Neural progenitor cell (in vitro differentiated cells): ENCODE data around the gene SEMA3C. TPM values are rescaled to one million over a fixed set of nuclear protein-coding genes. Genes with fewer than 3 reads are reported as not detected.

Experiments
- DNase-seq: peaks from one replicate; pipeline ENCODE4 v3.0.0-alpha.2; 2016; ENCODE audit warnings: low spot score
- H2AFZ ChIP-seq: fragments of 200-600 bp; sonication (generic); replicated peaks from 2 replicates; pipeline ENCODE4 v1.6.1; 2016; ENCODE audit warnings: antibody characterized with exemption
- H3F3A ChIP-seq: fragments of 200-600 bp; sonication (generic); 2 replicates; pipeline ENCODE4 v1.6.1; 2016; ENCODE audit warnings: antibody characterized with exemption, low read depth
- H3K27ac ChIP-seq: fragments of 200-600 bp; sonication (generic); 2 replicates; pipeline ENCODE4 v1.5.1; 2016; ENCODE audit warnings: mild to moderate bottlenecking
- H3K27me3 ChIP-seq: fragments of 200-600 bp; sonication (generic); 2 replicates; pipeline ENCODE4 v1.6.1; 2016; ENCODE audit warnings: mild to moderate bottlenecking, moderate library complexity
- H3K36me3 ChIP-seq: fragments of 200-600 bp; sonication (generic); 2 replicates; pipeline ENCODE4 v1.5.1; 2016
- H3K4me1 ChIP-seq: fragments of 200-600 bp; sonication (generic); 2 replicates; pipeline ENCODE4 v1.6.1; 2016; ENCODE audit warnings: mixed run types
- H3K4me2 ChIP-seq: fragments of 200-600 bp; sonication (generic); 2 replicates; pipeline ENCODE4 v1.6.1; 2016
- H3K4me3 ChIP-seq: fragments of 200-600 bp; sonication (generic); 2 replicates; pipeline ENCODE4 v1.5.1; 2016
- H3K79me2 ChIP-seq: fragments of 200-600 bp; sonication (generic); 2 replicates; pipeline ENCODE4 v1.6.1; 2016; ENCODE audit warnings: low read depth
- H3K9ac ChIP-seq: fragments of 200-600 bp; sonication (generic); 2 replicates; pipeline ENCODE4 v1.6.1; 2016
- H3K9me3 ChIP-seq: fragments of 200-600 bp; sonication (generic); 2 replicates; pipeline ENCODE4 v1.5.1; 2016; ENCODE audit warnings: low read depth
- H4K20me1 ChIP-seq: fragments of 200-600 bp; sonication (generic); 2 replicates; pipeline ENCODE4 v1.6.1; 2016; ENCODE audit warnings: low read depth
- H3K27ac Mint-ChIP-seq: 3 replicates; pipeline ENCODE4 v1.8.0; 2021; ENCODE audit warnings: mixed read lengths
- H3K27me3 Mint-ChIP-seq: 2 replicates; pipeline ENCODE4 v1.8.0; 2022; ENCODE audit warnings: low read depth, mild to moderate bottlenecking, inconsistent platforms, moderate library complexity, mixed read lengths; ENCODE audit not compliant: insufficient read depth
- H3K36me3 Mint-ChIP-seq: 3 replicates; pipeline ENCODE4 v1.8.0; 2021; ENCODE audit warnings: mixed read lengths
- H3K4me1 Mint-ChIP-seq: 3 replicates; pipeline ENCODE4 v1.8.0; 2021; ENCODE audit warnings: mixed read lengths
- H3K4me3 Mint-ChIP-seq: 3 replicates; pipeline ENCODE4 v1.8.0; 2021; ENCODE audit warnings: mild to moderate bottlenecking, moderate library complexity, mixed read lengths
- H3K9me3 Mint-ChIP-seq: 3 replicates; pipeline ENCODE4 v1.8.0; 2020; ENCODE audit warnings: mixed read lengths
- EZH2 ChIP-seq: fragments of 200-600 bp; sonication (generic); IDR thresholded peaks from 2 replicates; pipeline ENCODE4 v1.6.1; 2017; ENCODE audit warnings: antibody characterized with exemption, mild to moderate bottlenecking, moderate library complexity
- EZH2phosphoT487 ChIP-seq: fragments of 200-600 bp; sonication (generic); IDR thresholded peaks from 2 replicates; pipeline ENCODE4 v1.6.1; 2017; ENCODE audit warnings: antibody characterized with exemption
- total RNA-seq: library from RNA; depleted of rRNA; stranded (reverse); fragments of >200 nt; gene quantifications from 2 replicates; pipeline ENCODE4 v1.2.3, GENCODE V29; 2015; ENCODE audit warnings: low replicate concordance
- TF ChIP-seq, protein P1 (sequence below): fragments of 200-600 bp; sonication (generic); IDR thresholded peaks from 2 replicates; pipeline ENCODE4 v1.5.1; 2017; ENCODE audit warnings: antibody characterized with exemption, mild to moderate bottlenecking

SEMA3C gene
- total RNA-seq, 1 donor from 2014 or later = 0.54 TPM

GRCh38 chr7:80881351-80881900 lies 37.4 kb downstream of the SEMA3C start:
- H3K27ac Mint-ChIP-seq = no peak overlapping the region
- H4K20me1 ChIP-seq = no peaks in the 10 kb centered on the region

GRCh38 chr7:80879849-80880248 lies 39.0 kb downstream of the SEMA3C start:
- Histone ChIP-seq H3K27ac (no peak overlapping the region), H3K4me3 (no peak overlapping the region), H3K4me2 (no peak overlapping the region), H3K36me3 (no peaks in the 10 kb centered on the region), H3K79me2 (no peaks in the 10 kb centered on the region), H3K9ac (no peak overlapping the region), H4K20me1 (no peaks in the 10 kb centered on the region), H2AFZ (peak overlapping the region; percentile 27), H3K27me3 (no peaks in the 10 kb centered on the region), H3K9me3 (no peaks in the 10 kb centered on the region), H3F3A (no peaks in the 10 kb centered on the region), H3K4me1 (no peaks in the 10 kb centered on the region)
- H3K27me3 Mint-ChIP-seq = peaks cover 2% of the 10 kb centered on the region
- no peak overlapping the region for H3K4me3 Mint-ChIP-seq
- H3K9me3 Mint-ChIP-seq = no peaks in the 10 kb centered on the region
- peaks cover 47% of the 10 kb centered on the region for H3K4me1 Mint-ChIP-seq
- no peak for DNase-seq
- TF ChIP-seq EZH2phosphoT487 (no peak), EZH2 (no peak)
- TF ChIP-seq, protein P1, sequence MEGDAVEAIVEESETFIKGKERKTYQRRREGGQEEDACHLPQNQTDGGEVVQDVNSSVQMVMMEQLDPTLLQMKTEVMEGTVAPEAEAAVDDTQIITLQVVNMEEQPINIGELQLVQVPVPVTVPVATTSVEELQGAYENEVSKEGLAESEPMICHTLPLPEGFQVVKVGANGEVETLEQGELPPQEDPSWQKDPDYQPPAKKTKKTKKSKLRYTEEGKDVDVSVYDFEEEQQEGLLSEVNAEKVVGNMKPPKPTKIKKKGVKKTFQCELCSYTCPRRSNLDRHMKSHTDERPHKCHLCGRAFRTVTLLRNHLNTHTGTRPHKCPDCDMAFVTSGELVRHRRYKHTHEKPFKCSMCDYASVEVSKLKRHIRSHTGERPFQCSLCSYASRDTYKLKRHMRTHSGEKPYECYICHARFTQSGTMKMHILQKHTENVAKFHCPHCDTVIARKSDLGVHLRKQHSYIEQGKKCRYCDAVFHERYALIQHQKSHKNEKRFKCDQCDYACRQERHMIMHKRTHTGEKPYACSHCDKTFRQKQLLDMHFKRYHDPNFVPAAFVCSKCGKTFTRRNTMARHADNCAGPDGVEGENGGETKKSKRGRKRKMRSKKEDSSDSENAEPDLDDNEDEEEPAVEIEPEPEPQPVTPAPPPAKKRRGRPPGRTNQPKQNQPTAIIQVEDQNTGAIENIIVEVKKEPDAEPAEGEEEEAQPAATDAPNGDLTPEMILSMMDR = no peak
- no peak overlapping the region for H3K27ac Mint-ChIP-seq
- peaks cover 3% of the 10 kb centered on the region for H3K36me3 Mint-ChIP-seq

More at GRCh38 chr7:80881351-80881900, 37.4 kb downstream of the SEMA3C start:
- Histone ChIP-seq H3K4me2 (no peak overlapping the region), H3K79me2 (no peaks in the 10 kb centered on the region), H3K27ac (no peak overlapping the region), H3K4me3 (no peak overlapping the region), H3K36me3 (no peaks in the 10 kb centered on the region), H3K27me3 (no peaks in the 10 kb centered on the region), H3F3A (no peaks in the 10 kb centered on the region), H3K9ac (no peak overlapping the region), H2AFZ (no peak overlapping the region), H3K4me1 (no peaks in the 10 kb centered on the region), H3K9me3 (no peaks in the 10 kb centered on the region)
- H3K9me3 Mint-ChIP-seq = no peaks in the 10 kb centered on the region
- H3K4me1 Mint-ChIP-seq = peaks cover 50% of the 10 kb centered on the region
- no peak for DNase-seq
- no peaks in the 10 kb centered on the region for H3K27me3 Mint-ChIP-seq
- H3K36me3 Mint-ChIP-seq = no peaks in the 10 kb centered on the region
- no peak for TF ChIP-seq EZH2phosphoT487
- no peak for TF ChIP-seq EZH2
- no peak overlapping the region for H3K4me3 Mint-ChIP-seq

DNA sequence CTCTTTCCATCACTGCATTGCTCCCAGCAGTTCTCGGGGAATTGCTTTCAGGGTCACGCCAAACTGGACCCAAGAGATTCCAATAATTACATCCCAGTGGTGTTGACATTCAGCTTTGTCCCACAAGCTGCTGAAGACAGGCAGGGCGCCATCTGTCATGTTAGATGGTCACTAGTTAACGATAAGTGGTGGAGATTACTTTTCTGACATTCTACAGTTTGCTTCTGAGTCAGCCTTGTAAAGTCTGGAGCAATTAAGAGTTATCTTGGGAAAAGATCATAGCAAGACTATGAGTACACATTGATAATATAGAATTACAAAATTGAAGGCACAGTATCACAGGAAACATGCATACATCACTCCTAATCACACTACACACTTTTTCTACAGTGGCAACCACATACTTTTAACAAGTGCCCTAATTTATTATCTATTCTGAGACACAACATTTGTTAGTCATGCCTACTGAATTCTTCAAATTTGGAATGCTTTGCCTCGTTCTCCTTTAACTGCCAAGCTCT lies 41.9 kb downstream of the SEMA3C start:
- Histone ChIP-seq H4K20me1 (no peaks in the 10 kb centered on the region), H3K9me3 (no peaks in the 10 kb centered on the region), H3K4me1 (no peaks in the 10 kb centered on the region), H3K27ac (no peak overlapping the region), H3K79me2 (no peaks in the 10 kb centered on the region), H3K36me3 (no peaks in the 10 kb centered on the region), H3F3A (no peaks in the 10 kb centered on the region), H3K27me3 (no peaks in the 10 kb centered on the region), H3K4me3 (no peak overlapping the region), H3K4me2 (no peak overlapping the region), H3K9ac (no peak overlapping the region), H2AFZ (no peak overlapping the region)
- no peak overlapping the region for H3K4me3 Mint-ChIP-seq
- H3K27ac Mint-ChIP-seq = no peak overlapping the region
- peaks cover 2% of the 10 kb centered on the region for H3K27me3 Mint-ChIP-seq
- H3K4me1 Mint-ChIP-seq = peaks cover 21% of the 10 kb centered on the region
- no peaks in the 10 kb centered on the region for H3K9me3 Mint-ChIP-seq
- no peak for DNase-seq
- peaks cover 3% of the 10 kb centered on the region for H3K36me3 Mint-ChIP-seq
- TF ChIP-seq EZH2 (no peak), EZH2phosphoT487 (no peak)
- TF ChIP-seq, protein P1 = no peak

- no peak for TF ChIP-seq EZH2
- TF ChIP-seq, protein P1 = no peak
- no peak for TF ChIP-seq EZH2phosphoT487
- Mint-ChIP-seq H3K36me3 (peaks cover 3% of the 10 kb centered on the region), H3K27me3 (peaks cover 2% of the 10 kb centered on the region), H3K9me3 (no peaks in the 10 kb centered on the region), H3K4me3 (no peak overlapping the region), H3K27ac (peak overlapping the region; percentile 13), H3K4me1 (peaks cover 21% of the 10 kb centered on the region)
- no peak overlapping the region for H2AFZ ChIP-seq
- no peak overlapping the region for H3K4me2 ChIP-seq
- no peak overlapping the region for H3K27ac ChIP-seq
- no peaks in the 10 kb centered on the region for H3F3A ChIP-seq
- H4K20me1 ChIP-seq = no peaks in the 10 kb centered on the region
- no peaks in the 10 kb centered on the region for H3K36me3 ChIP-seq
- no peak overlapping the region for H3K4me3 ChIP-seq
- H3K9ac ChIP-seq = no peak overlapping the region
- no peaks in the 10 kb centered on the region for H3K4me1 ChIP-seq
- no peaks in the 10 kb centered on the region for H3K79me2 ChIP-seq
- no peaks in the 10 kb centered on the region for H3K9me3 ChIP-seq
- no peaks in the 10 kb centered on the region for H3K27me3 ChIP-seq
- DNase-seq = no peak
These were observed 43.2 kb downstream of the SEMA3C start for GRCh38 chr7:80875537-80876120.
